Panc1 (cell line): ENCODE measurements around the gene NFATC4.

Experiments used
- CTCF ChIP-seq: fragments of 450-650 bp; IDR thresholded peaks from 2 replicates; pipeline ENCODE4 v1.5.1; 2017; ENCODE audit warnings: mild to moderate bottlenecking
- POLR2AphosphoS5 ChIP-seq: IDR thresholded peaks from 2 replicates; pipeline ENCODE4 v1.6.1; 2012; ENCODE audit warnings: mild to moderate bottlenecking, low read depth, low read length, moderate library complexity
- SIN3A ChIP-seq: IDR thresholded peaks from 2 replicates; pipeline ENCODE4 v1.6.1; 2012; ENCODE audit warnings: low read depth, mild to moderate bottlenecking, low read length, moderate library complexity, borderline replicate concordance; ENCODE audit not compliant: insufficient read depth
- TCF7L2 ChIP-seq: IDR thresholded peaks from 2 replicates; pipeline ENCODE4 v1.6.1; 2011; ENCODE audit warnings: mild to moderate bottlenecking, low read depth, low read length, inconsistent platforms
- TF ChIP-seq, protein P1 (sequence below), 2 experiments: IDR thresholded peaks; 2 replicates each; pipeline ENCODE4 v1.6.1; 2011 to 2012; ENCODE audit warnings: low read depth in 2 of 2, control low read depth in 1 of 2, low read length in 1 of 2, mild to moderate bottlenecking in 1 of 2, moderate library complexity in 1 of 2; ENCODE audit not compliant: insufficient read depth in 1 of 2

GRCh38 chr14:24372701-24373416, 4.9 kb downstream of the NFATC4 start:
- TF ChIP-seq CTCF: no peak
- TF ChIP-seq, protein P1, sequence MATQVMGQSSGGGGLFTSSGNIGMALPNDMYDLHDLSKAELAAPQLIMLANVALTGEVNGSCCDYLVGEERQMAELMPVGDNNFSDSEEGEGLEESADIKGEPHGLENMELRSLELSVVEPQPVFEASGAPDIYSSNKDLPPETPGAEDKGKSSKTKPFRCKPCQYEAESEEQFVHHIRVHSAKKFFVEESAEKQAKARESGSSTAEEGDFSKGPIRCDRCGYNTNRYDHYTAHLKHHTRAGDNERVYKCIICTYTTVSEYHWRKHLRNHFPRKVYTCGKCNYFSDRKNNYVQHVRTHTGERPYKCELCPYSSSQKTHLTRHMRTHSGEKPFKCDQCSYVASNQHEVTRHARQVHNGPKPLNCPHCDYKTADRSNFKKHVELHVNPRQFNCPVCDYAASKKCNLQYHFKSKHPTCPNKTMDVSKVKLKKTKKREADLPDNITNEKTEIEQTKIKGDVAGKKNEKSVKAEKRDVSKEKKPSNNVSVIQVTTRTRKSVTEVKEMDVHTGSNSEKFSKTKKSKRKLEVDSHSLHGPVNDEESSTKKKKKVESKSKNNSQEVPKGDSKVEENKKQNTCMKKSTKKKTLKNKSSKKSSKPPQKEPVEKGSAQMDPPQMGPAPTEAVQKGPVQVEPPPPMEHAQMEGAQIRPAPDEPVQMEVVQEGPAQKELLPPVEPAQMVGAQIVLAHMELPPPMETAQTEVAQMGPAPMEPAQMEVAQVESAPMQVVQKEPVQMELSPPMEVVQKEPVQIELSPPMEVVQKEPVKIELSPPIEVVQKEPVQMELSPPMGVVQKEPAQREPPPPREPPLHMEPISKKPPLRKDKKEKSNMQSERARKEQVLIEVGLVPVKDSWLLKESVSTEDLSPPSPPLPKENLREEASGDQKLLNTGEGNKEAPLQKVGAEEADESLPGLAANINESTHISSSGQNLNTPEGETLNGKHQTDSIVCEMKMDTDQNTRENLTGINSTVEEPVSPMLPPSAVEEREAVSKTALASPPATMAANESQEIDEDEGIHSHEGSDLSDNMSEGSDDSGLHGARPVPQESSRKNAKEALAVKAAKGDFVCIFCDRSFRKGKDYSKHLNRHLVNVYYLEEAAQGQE (IDR thresholded peaks at IDR 0.05; ENCODE audit: insufficient read depth in 1 of 2, low read depth in 2 of 2, low read length in 1 of 2): no peak
- TF ChIP-seq TCF7L2: no peak
- TF ChIP-seq POLR2AphosphoS5: no peak
- no peak for TF ChIP-seq SIN3A
